Mucosa of descending colon (tissue), 3 donors: ENCODE data around the gene STAM2. TPM values are rescaled to one million over a fixed set of nuclear protein-coding genes. Genes with fewer than 3 reads are reported as not detected.

Source experiments
- ATAC-seq: fragments of 200-7000 bp; cut with Tn5 transposase; one replicate; pipeline ENCODE4 v1.9.1; 2020; ENCODE audit warnings: mild to moderate bottlenecking, moderate library complexity
- DNase-seq, 3 donors: peaks; one replicate each; pipeline ENCODE4 v3.0.0-alpha.2; 2020
- H3K36me3 ChIP-seq: fragments of 200-600 bp; one replicate; pipeline ENCODE4 v1.8.0; 2021; ENCODE audit warnings: low read depth, mild to moderate bottlenecking
- H3K4me1 ChIP-seq: fragments of 200-600 bp; one replicate; pipeline ENCODE4 v1.8.0; 2021; ENCODE audit warnings: low read depth, mild to moderate bottlenecking
- H3K4me3 ChIP-seq: fragments of 200-600 bp; one replicate; pipeline ENCODE4 v1.8.0; 2021; ENCODE audit warnings: mild to moderate bottlenecking
- H3K9me3 ChIP-seq: fragments of 200-600 bp; one replicate; pipeline ENCODE4 v1.8.0; 2021; ENCODE audit warnings: mild to moderate bottlenecking
- intact Hi-C, 2 donors: fragments of 100-400 bp; cut with DNase I in 1 of 2; cut with micrococcal nuclease in 1 of 2; formaldehyde crosslinking; loops; one replicate each; pipeline versions ENCODE4 v1.11.0 to v1.11.1; 2022; cut with DNase I, micrococcal nuclease
- total RNA-seq, 3 donors: library from RNA; stranded (reverse); fragmentation: NEBNext Ultra II Directional in 2 of 3; extraction: Animal tissue kit (Norgen Biotek cat#: 25700) in 2 of 3; gene quantifications; one replicate each; pipeline versions ENCODE4 v1.2.1 to v1.2.4, GENCODE V29; 2021 to 2023
- TF ChIP-seq, protein P1 (sequence below): fragments of 200-600 bp; IDR thresholded peaks from one replicate; pipeline ENCODE4 v1.8.0; 2022; ENCODE audit warnings: antibody characterized with exemption, mild to moderate bottlenecking
- donor health status: DM: no; HTN: no; CAD: no; lungs with moderate emphysema.
- donor health status: DM: no; HTN: no; CAD: no.
- donor health status: DM: no; HTN: yes; CAD: no.

STAM2 gene
- total RNA-seq, 3 donors from 2014 or later, result 38.8 to 45.8 (median 41.7) TPM

DNA sequence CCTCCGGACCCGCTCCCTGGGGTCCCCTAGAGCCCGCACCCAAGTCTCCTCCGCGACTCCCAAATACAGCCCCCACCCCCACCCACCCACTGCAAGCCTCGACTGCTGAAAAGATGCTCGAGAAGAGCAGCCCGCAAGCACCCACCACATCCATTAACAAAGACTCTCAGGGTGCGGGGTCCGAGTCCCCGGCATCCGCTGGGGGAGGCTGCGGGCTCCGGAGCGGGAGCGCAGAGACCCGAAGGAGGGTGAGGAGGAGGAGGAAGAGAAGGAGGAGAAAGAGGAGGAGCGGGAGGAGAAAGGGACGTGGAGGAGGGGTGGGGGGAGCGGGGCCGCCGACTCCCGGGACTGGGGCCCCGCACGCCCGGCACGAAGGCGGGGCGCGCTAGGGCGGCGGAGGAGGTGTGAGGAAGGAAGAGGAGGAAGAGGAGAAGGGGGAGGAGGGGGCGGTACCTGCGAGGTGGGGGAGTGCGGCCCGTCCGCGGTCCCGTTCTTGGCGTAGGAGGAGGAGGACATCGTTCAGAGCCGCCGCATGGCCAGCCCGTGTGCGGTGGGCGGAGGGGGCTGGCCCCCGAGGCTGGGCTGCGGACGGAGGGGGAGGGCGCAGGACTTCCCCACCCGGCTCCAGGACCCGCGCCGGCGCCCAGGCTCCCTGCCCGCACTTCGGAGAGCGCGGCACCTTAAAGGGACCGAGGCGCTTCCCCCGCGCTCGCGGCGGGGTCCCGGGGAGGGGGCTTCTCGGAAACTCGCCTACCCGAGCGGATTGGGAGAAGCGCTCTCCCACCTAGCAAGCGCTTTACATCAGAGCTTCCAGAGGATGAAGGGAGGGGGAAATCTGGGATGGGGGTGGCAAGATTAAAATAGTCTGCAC is 76.8 kb downstream of the STAM2 start, which contains the start of gene CACNB4:
Gene CACNB4, minus strand, starts transcription at position 549 of the 871 bp plus-strand sequence.
- TF ChIP-seq, protein P1, sequence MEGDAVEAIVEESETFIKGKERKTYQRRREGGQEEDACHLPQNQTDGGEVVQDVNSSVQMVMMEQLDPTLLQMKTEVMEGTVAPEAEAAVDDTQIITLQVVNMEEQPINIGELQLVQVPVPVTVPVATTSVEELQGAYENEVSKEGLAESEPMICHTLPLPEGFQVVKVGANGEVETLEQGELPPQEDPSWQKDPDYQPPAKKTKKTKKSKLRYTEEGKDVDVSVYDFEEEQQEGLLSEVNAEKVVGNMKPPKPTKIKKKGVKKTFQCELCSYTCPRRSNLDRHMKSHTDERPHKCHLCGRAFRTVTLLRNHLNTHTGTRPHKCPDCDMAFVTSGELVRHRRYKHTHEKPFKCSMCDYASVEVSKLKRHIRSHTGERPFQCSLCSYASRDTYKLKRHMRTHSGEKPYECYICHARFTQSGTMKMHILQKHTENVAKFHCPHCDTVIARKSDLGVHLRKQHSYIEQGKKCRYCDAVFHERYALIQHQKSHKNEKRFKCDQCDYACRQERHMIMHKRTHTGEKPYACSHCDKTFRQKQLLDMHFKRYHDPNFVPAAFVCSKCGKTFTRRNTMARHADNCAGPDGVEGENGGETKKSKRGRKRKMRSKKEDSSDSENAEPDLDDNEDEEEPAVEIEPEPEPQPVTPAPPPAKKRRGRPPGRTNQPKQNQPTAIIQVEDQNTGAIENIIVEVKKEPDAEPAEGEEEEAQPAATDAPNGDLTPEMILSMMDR, result no peak
- intact Hi-C loops, result no loop called here
- DNase-seq (peak in 1 of 3 donors; percentile 30), ATAC-seq (peak; percentile 32)
- Histone ChIP-seq H3K9me3 (no peaks in the 10 kb centered on the region), H3K4me3 (no peak within 1 kb of the TSS), H3K4me1 (peaks cover 7% of the 10 kb centered on the region), H3K36me3 (no peaks in the 10 kb centered on the region)

DNA sequence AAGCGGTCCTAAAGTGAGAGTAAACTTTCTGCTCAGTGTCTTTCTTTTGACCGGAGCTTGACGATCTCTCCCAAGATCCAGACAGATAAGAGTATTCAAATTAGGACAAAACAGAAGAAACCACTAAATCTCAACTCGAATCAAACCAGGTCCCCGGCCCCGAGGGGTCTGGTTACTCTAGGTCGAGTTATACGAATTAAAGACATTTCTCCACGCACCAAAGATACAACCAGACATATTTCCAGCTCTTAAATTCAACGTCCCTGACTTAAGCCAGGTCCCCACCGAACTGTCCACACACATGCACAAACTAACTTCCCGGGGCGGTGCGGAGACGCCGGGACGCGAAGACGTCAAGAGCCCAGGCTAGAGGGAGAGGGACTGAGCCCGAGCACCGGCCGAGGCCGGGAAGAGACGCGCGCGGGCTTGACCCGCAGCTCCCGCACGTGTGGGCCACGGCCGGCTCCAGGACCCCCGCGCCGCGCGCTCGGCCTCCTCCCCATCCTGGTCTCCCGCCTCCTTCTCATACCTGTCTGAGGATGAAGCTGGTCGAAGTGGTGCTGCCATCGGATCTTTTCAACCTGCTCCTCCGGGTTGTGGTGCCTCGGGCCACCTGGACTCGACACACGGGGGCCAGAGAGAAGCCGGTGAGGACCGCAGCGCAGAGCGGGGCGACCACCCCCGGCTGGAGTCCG is 77.6 kb downstream of the STAM2 start:
- Histone ChIP-seq H3K4me3 (no peak overlapping the region), H3K36me3 (no peaks in the 10 kb centered on the region), H3K9me3 (no peaks in the 10 kb centered on the region), H3K4me1 (peaks cover 7% of the 10 kb centered on the region)
- intact Hi-C loops, result no loop called here
- peak; percentile 33 to 56 (median 42) for DNase-seq
- TF ChIP-seq, protein P1, result no peak
- ATAC-seq, result peak; percentile 70

DNA sequence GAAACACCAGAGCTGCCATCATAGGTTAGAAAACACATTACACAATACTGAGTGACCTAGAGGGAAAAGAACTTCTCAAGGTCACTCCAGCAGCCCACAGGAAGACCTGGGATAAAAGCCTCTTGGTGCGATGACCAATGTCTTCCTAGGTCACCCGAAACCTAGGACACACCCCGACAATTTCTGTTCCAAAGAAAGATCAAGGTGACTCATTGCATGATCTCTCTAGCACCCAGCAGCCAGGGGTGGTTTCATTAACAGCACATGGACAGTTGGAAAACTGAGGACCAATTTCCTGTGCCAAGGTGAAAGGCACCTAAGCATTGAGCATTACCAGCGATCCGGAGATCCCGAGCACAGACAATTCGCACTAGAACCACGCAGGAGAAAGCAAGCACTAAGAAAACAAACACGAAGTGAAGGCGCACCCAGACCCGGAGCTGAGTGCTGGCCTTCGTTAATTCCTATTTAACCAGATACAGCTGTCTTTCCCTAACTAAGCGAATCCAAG is 78.2 kb downstream of the STAM2 start:
- peaks cover 7% of the 10 kb centered on the region for H3K4me1 ChIP-seq
- H3K36me3 ChIP-seq, result no peaks in the 10 kb centered on the region
- intact Hi-C loops, result no loop called here
- H3K4me3 ChIP-seq, result no peak overlapping the region
- ATAC-seq, result peak; percentile 52
- DNase-seq, result peak in 2 of 3 donors; percentile 10 to 27
- no peaks in the 10 kb centered on the region for H3K9me3 ChIP-seq
- TF ChIP-seq, protein P1, result no peak

DNA sequence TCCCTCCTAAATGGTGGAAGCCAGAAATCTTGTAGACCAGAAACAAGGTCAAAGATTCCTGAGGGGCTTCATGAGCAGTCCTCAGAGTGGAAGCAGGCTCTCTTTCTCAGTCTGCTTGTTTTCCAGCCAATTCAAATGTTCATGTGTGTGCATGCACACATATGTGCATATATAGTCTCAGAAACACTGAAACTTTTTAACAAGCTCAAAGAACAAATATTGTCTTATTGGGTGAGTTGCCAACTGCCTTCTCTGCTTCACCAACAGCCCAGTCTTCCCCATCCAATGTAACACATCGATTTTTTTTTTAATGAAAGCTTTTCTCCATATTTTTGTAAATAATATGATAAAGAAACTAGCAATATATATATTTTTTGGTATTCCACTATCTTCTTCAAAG is 80.4 kb downstream of the STAM2 start:
- Histone ChIP-seq H3K36me3 (no peaks in the 10 kb centered on the region), H3K9me3 (no peaks in the 10 kb centered on the region), H3K4me1 (peaks cover 7% of the 10 kb centered on the region), H3K4me3 (no peak overlapping the region)
- DNase-seq (no peak), ATAC-seq (no peak)
- intact Hi-C loops, result no loop called here
- TF ChIP-seq, protein P1, result no peak

DNA sequence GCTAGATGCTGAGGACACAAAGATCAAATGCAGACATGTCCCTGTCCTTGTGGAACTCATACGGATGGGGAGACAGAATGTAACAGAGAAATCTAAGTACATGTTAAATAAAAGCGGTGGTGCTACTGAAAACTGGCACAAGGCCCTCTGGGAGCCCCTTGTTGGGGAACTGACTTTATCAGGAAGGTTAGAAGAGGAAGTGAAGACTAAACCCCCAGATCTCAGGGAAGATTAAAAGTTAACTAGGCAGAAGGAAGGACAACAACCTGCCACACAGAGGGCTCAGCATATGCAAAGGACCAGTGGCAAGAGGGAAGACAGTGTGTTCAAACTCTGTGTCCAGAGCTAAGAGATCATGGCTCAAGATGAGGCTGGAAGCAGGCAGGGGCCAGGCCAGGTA is 81.5 kb downstream of the STAM2 start:
- peaks cover under 1% of the 10 kb centered on the region for H3K4me1 ChIP-seq
- H3K36me3 ChIP-seq, result no peaks in the 10 kb centered on the region
- TF ChIP-seq, protein P1, result no peak
- no peak for ATAC-seq
- no peak overlapping the region for H3K4me3 ChIP-seq
- intact Hi-C loops, result no loop called here
- no peak for DNase-seq
- H3K9me3 ChIP-seq, result no peaks in the 10 kb centered on the region
